BE2C (cell line): ENCODE measurements around the gene STX10.
A peak's percentile ranks its signal among the peaks of the same experiment; 100 is the strongest.

Experiments used
- DNase-seq: peaks from one replicate; pipeline ENCODE4 v3.0.0-alpha.2; 2020
- H3K27me3 ChIP-seq: fragments of 250-450 bp; sonication (Bioruptor Pico); 2 replicates; pipeline ENCODE4 v1.5.1; 2020; ENCODE audit warnings: mild to moderate bottlenecking
- H3K36me3 ChIP-seq: fragments of 250-450 bp; sonication (Bioruptor Pico); 2 replicates; pipeline ENCODE4 v1.5.1; 2020; ENCODE audit warnings: mild to moderate bottlenecking
- H3K4me1 ChIP-seq: fragments of 250-450 bp; sonication (Bioruptor Pico); 2 replicates; pipeline ENCODE4 v1.5.1; 2020
- H3K4me3 ChIP-seq: 2 replicates; pipeline ENCODE4 v1.5.1; 2011; ENCODE audit warnings: low read depth, low read length
- H3K9me3 ChIP-seq: fragments of 250-450 bp; sonication (Bioruptor Pico); 2 replicates; pipeline ENCODE4 v1.5.1; 2020
- CTCF ChIP-seq: IDR thresholded peaks from 2 replicates; pipeline ENCODE4 v1.5.1; 2012; ENCODE audit warnings: mild to moderate bottlenecking, low read depth, low read length

STX10 gene

GRCh38 chr19:13164343-13165161 lies 14.4 kb upstream of the STX10 start:
- Histone ChIP-seq H3K27me3 (no peaks in the 10 kb centered on the region), H3K36me3 (no peaks in the 10 kb centered on the region), H3K4me3 (peak overlapping the region; percentile 58), H3K9me3 (no peaks in the 10 kb centered on the region), H3K4me1 (peaks cover 20% of the 10 kb centered on the region)
- no peak for TF ChIP-seq CTCF
- peak; percentile 91 for DNase-seq

DNA sequence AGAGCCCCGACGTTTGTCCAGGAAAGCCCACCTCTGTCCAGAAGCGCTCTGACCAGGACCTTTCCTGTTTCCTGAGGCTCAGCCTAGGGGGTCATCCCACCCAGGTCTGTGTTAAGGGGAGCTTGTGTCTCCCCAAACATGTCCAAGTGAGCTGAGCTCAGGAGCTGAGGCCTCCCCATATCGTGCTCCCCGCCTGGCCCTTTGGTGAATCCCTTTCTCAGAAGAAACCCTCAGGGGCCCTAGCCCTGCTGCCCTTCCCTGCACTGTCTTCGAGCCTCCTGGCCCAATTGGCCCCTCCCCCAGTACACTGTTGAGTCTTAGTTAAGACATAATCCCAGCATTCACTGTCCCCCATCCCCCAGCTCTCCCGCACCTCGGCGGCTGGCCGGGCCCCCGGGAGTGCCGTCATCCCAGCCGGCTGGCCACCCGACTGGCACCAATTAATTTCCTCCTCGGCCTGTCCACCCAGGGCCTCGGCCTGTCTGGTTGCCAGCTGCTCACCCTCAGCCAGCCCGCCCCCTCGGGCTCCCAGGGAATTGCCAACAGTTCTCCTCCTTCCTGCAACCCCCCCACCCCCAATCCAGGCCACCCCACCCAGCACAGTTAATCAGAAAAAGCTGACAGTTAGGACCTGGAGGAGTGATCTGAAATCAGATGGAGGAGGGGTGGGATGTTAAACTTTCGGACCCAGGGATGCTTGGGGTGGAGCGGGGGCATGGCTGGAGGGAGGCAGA lies 13.6 kb upstream of the STX10 start:
- TF ChIP-seq CTCF = no peak
- Histone ChIP-seq H3K36me3 (no peaks in the 10 kb centered on the region), H3K9me3 (no peaks in the 10 kb centered on the region), H3K4me3 (peak overlapping the region; percentile 58), H3K27me3 (no peaks in the 10 kb centered on the region), H3K4me1 (peaks cover 20% of the 10 kb centered on the region)
- peak; percentile 94 for DNase-seq

- Histone ChIP-seq H3K4me3 (peak overlapping the region; percentile 58), H3K27me3 (no peaks in the 10 kb centered on the region), H3K36me3 (no peaks in the 10 kb centered on the region), H3K9me3 (no peaks in the 10 kb centered on the region), H3K4me1 (peaks cover 20% of the 10 kb centered on the region)
- no peak for TF ChIP-seq CTCF
- DNase-seq = peak; percentile 97
Observed at GRCh38 chr19:13162724-13163608, 12.8 kb upstream of the STX10 start.

DNA sequence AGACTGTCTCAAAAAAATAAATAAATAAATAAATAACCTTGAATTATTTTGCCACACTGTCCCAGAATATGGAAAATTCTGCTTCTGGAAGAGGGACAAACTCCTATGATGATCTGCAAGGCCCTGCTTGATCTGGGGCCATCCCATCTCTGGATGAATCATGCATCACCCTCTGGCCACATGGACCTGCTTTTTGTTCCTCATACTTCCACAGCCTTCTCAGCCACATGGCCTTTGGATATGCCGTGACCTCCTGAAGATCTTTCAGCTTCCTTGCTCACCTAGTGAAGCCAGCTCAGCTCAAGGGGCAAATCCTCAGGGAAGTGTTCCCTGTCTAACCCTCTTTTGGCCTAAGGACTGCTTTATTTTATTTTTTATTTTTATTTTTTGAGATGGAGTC lies 10.4 kb upstream of the STX10 start:
- no peak overlapping the region for H3K4me3 ChIP-seq
- no peaks in the 10 kb centered on the region for H3K36me3 ChIP-seq
- H3K9me3 ChIP-seq = no peaks in the 10 kb centered on the region
- H3K4me1 ChIP-seq = peaks cover 26% of the 10 kb centered on the region
- no peaks in the 10 kb centered on the region for H3K27me3 ChIP-seq
- no peak for DNase-seq
- TF ChIP-seq CTCF = no peak

DNA sequence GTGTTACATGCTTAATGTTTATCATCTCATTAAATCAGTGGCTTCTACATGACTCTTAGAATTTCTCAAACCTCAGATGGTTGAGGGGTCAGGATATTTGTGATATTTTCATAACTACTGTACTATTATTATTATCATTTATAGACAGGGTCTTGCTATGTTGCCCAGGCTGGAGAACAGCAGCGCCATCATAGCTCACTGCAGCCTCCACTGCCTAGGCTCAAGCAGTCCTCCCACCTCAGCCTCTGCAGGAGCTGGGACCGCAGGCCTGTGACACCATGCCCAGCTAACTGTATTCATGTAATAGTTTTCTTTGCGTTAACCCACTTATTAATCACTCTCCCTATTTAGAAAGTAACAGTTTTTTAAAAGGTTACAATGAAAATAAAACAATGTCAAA lies 9.5 kb upstream of the STX10 start:
- no peak for TF ChIP-seq CTCF
- Histone ChIP-seq H3K27me3 (no peaks in the 10 kb centered on the region), H3K4me1 (peaks cover 23% of the 10 kb centered on the region), H3K9me3 (no peaks in the 10 kb centered on the region), H3K36me3 (no peaks in the 10 kb centered on the region), H3K4me3 (no peak overlapping the region)
- DNase-seq = no peak
